ENCODE measurements around the gene ZHX3.

DNA sequence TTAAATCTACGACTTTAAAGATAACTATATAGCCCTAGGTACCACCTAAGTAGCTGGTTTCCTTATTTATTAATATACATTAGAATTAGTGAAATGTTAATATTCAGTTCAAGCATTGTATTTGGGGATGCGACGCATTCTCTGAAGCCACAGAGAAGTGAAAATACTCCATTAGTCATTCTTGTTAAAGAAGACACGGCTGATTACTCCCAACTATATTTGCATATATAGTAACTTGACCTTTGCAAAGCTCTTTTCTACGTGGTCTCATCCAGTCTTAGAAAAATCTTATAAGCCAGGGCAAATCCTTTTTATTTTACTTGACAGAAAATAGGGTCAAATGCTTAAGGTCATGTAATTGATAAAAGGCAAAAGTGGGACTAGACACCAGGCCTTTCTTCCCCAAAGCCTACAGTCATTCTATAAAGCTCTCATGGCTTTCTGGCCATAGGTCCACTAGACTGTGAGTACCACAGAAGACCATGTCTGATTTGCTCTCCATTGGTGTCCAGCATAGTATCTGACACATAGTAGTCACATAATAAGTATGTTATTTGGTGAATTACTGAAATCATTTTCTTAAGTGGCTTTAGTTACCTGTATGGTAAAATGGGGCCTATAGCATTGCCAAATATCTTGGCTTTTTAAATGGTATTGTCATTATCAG lies 11.3 kb downstream of the ZHX3 start:
- TF ChIP-seq RAD21 (IDR thresholded peaks at IDR 0.05; ENCODE audit: low read length) (no peak), NFE2L2 (IDR thresholded peaks at IDR 0.05; ENCODE audit: low read depth, low read length) (no peak), MAFK (IDR thresholded peaks at IDR 0.05; ENCODE audit: low read depth, low read length) (no peak), POLR2A (IDR thresholded peaks at IDR 0.05; ENCODE audit: low read depth, low read length) (no peak), SMC3 (IDR thresholded peaks at IDR 0.05; ENCODE audit: low read depth, low read length) (no peak), CHD1 (IDR thresholded peaks at IDR 0.05; ENCODE audit: low read depth, low read length) (no peak), RCOR1 (IDR thresholded peaks at IDR 0.05; ENCODE audit: insufficient replicate concordance, low read length) (no peak)
- TF ChIP-seq, protein P1, sequence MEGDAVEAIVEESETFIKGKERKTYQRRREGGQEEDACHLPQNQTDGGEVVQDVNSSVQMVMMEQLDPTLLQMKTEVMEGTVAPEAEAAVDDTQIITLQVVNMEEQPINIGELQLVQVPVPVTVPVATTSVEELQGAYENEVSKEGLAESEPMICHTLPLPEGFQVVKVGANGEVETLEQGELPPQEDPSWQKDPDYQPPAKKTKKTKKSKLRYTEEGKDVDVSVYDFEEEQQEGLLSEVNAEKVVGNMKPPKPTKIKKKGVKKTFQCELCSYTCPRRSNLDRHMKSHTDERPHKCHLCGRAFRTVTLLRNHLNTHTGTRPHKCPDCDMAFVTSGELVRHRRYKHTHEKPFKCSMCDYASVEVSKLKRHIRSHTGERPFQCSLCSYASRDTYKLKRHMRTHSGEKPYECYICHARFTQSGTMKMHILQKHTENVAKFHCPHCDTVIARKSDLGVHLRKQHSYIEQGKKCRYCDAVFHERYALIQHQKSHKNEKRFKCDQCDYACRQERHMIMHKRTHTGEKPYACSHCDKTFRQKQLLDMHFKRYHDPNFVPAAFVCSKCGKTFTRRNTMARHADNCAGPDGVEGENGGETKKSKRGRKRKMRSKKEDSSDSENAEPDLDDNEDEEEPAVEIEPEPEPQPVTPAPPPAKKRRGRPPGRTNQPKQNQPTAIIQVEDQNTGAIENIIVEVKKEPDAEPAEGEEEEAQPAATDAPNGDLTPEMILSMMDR (conservative IDR thresholded peaks at IDR 0.05; ENCODE audit: low read depth, low read length): no peak
